Measurements from ENCODE around the gene TBCA.

- TF ChIP-seq POLR2AphosphoS5 (IDR thresholded peaks at IDR 0.05; ENCODE audit: borderline replicate concordance, low read depth, low read length), result no peak
- TF ChIP-seq EZH2 (IDR thresholded peaks at IDR 0.05), result no peak
- TF ChIP-seq FOXP2 (optimal IDR thresholded peaks at IDR 0.05; ENCODE audit: control extremely low read depth, extremely low read length, insufficient read depth), result no peak
These were observed 113.5 kb downstream of the TBCA start for GRCh38 chr5:77662635-77663034.
